GM12873 (cell line): ENCODE results near the gene SH3BP4.

Experiments
- CTCF ChIP-seq: IDR thresholded peaks from 2 replicates; pipeline ENCODE4 v1.5.1; 2012; ENCODE audit warnings: low read depth, mild to moderate bottlenecking, moderate library complexity, low read length, control low read depth; ENCODE audit not compliant: insufficient read depth; ENCODE audit errors: missing control alignments

The SH3BP4 gene

GRCh38 chr2:235027558-235028214 is 75.9 kb downstream of the SH3BP4 start:
- no peak for TF ChIP-seq CTCF

- no peak for TF ChIP-seq CTCF
These were observed 76.8 kb downstream of the SH3BP4 start for GRCh38 chr2:235028646-235029045.

- TF ChIP-seq CTCF, result no peak
These were observed 77.2 kb downstream of the SH3BP4 start for GRCh38 chr2:235029054-235029453.

GRCh38 chr2:235030126-235030525 is 78.3 kb downstream of the SH3BP4 start:
- no peak for TF ChIP-seq CTCF

GRCh38 chr2:235030936-235031335 is 79.1 kb downstream of the SH3BP4 start:
- TF ChIP-seq CTCF, result no peak

- no peak for TF ChIP-seq CTCF
These were observed 80.0 kb downstream of the SH3BP4 start for GRCh38 chr2:235031686-235032373.

GRCh38 chr2:235032466-235032865 is 80.6 kb downstream of the SH3BP4 start:
- TF ChIP-seq CTCF, result no peak
